OCI-LY7 (cell line): ENCODE measurements around the gene MEMO1. TPM values are rescaled to one million over a fixed set of nuclear protein-coding genes. Genes with fewer than 3 reads are reported as not detected.

Experiments used
- BruUV-seq: library from RNA; stranded (reverse); fragments of 400-500 nt; replicated peaks from 2 replicates; lab custom pipeline; 2021; lab: Mats Ljungman, UMichigan
- CTCF ChIA-PET: fragments of 300-600 bp; sonication (Branson Sonifier 250); formaldehyde crosslinking; loops from one replicate; lab custom pipeline; 2022; ENCODE audit warnings: antibody characterized with exemption; ENCODE audit not compliant: unreplicated experiment; lab: Charles Lee
- POLR2A ChIA-PET: fragments of 300-600 bp; sonication (Branson Sonifier 250); formaldehyde crosslinking; loops from one replicate; lab custom pipeline; 2022; ENCODE audit warnings: antibody characterized with exemption; lab: Charles Lee
- DNase-seq: peaks from one replicate; pipeline ENCODE4 v3.0.0-alpha.2; 2015; ENCODE audit warnings: low spot score
- H2AFZ ChIP-seq: fragments of 200-600 bp; sonication (generic), shearing (Covaris generic); 2 replicates; pipeline ENCODE4 v1.6.1; 2014; ENCODE audit warnings: mild to moderate bottlenecking, antibody characterized with exemption, low read length, moderate library complexity
- H3K27ac ChIP-seq: fragments of 200-600 bp; sonication (generic); 2 replicates; pipeline ENCODE4 v1.5.1; 2014; ENCODE audit warnings: mixed run types, low read depth, mild to moderate bottlenecking, moderate library complexity, low read length, inconsistent platforms; ENCODE audit not compliant: poor library complexity, severe bottlenecking
- H3K36me3 ChIP-seq: fragments of 200-600 bp; sonication (generic); 2 replicates; pipeline ENCODE4 v1.6.1; 2014; ENCODE audit warnings: mild to moderate bottlenecking, antibody characterized with exemption, low read length, moderate library complexity, mixed read lengths; ENCODE audit not compliant: insufficient read depth
- H3K4me1 ChIP-seq: fragments of 200-600 bp; sonication (generic); 2 replicates; pipeline ENCODE4 v1.5.1; 2014; ENCODE audit warnings: mild to moderate bottlenecking, low read length; ENCODE audit not compliant: insufficient read depth, poor library complexity, severe bottlenecking
- H3K4me2 ChIP-seq: fragments of 200-600 bp; sonication (generic); 2 replicates; pipeline ENCODE4 v1.6.1; 2014; ENCODE audit warnings: mild to moderate bottlenecking, low read length
- H3K4me3 ChIP-seq: fragments of 200-600 bp; sonication (generic); 2 replicates; pipeline ENCODE4 v1.5.1; 2014; ENCODE audit warnings: mild to moderate bottlenecking, low read depth, low read length; ENCODE audit not compliant: poor library complexity, severe bottlenecking
- H3K79me2 ChIP-seq: fragments of 200-600 bp; sonication (generic); 2 replicates; pipeline ENCODE4 v1.6.1; 2016; ENCODE audit warnings: low read depth, mild to moderate bottlenecking, low read length, moderate library complexity, mixed read lengths; ENCODE audit not compliant: insufficient read depth
- H3K9me2 ChIP-seq: fragments of 200-600 bp; sonication (generic); 2 replicates; pipeline ENCODE4 v1.6.1; 2016; ENCODE audit warnings: mild to moderate bottlenecking, low read length, mixed read lengths; ENCODE audit not compliant: insufficient read depth
- H3K9me3 ChIP-seq: fragments of 200-600 bp; sonication (generic); 2 replicates; pipeline ENCODE4 v1.6.1; 2014; ENCODE audit warnings: mild to moderate bottlenecking, mixed run types, low read length, mixed read lengths
- H4K20me1 ChIP-seq: fragments of 200-600 bp; sonication (generic); 2 replicates; pipeline ENCODE4 v1.6.1; 2014; ENCODE audit warnings: mild to moderate bottlenecking, antibody characterized with exemption, low read length, moderate library complexity, mixed read lengths; ENCODE audit not compliant: insufficient read depth
- CTCF ChIP-seq: fragments of 200-600 bp; sonication (generic); conservative IDR thresholded peaks from 2 replicates; pipeline ENCODE4 v1.5.1; 2014; ENCODE audit warnings: mild to moderate bottlenecking, antibody characterized with exemption, low read length, moderate library complexity, mixed read lengths
- EZH2phosphoT487 ChIP-seq: fragments of 200-600 bp; sonication (generic); IDR thresholded peaks from 2 replicates; pipeline ENCODE4 v1.6.1; 2018; ENCODE audit warnings: low read depth, borderline replicate concordance, mild to moderate bottlenecking, mixed run types, antibody characterized with exemption, low read length, moderate library complexity, mixed read lengths
- intact Hi-C: fragments of 100-400 bp; cut with micrococcal nuclease; formaldehyde crosslinking; loops from one replicate; pipeline ENCODE4 v1.10.0; 2022; ENCODE audit not compliant: unreplicated experiment
- total RNA-seq, 2 experiments: library from RNA; depleted of rRNA in 1 of 2; stranded (reverse); fragments of >200 nt in 1 of 2; shearing (Covaris generic) in 1 of 2; gene quantifications; 2 replicates each; pipeline ENCODE4 v1.2.3, GENCODE V29; 2014 to 2022

The MEMO1 gene
- total RNA-seq, 2 experiments from 2014 or later = 24.0 to 54.0 TPM

GRCh38 chr2:31987454-31988220, 23.2 kb downstream of the MEMO1 start:
- H3K4me3 ChIP-seq = no peak overlapping the region
- peaks cover 10% of the 10 kb centered on the region for H4K20me1 ChIP-seq
- H3K9me2 ChIP-seq = no peaks in the 10 kb centered on the region
- DNase-seq = no peak
- peaks cover 93% of the 10 kb centered on the region for H3K79me2 ChIP-seq
- ChIA-PET POLR2A (interaction anchor here (0.7 kb wide), 1 partner anchor 17 kb away, joined by 3 read pairs; no protein-coding TSS in a partner anchor), CTCF (no interaction called here)
- no peak overlapping the region for H2AFZ ChIP-seq
- no peaks in the 10 kb centered on the region for H3K9me3 ChIP-seq
- no peak overlapping the region for H3K4me2 ChIP-seq
- H3K4me1 ChIP-seq = no peaks in the 10 kb centered on the region
- no TSS peak for BruUV-seq
- no peak overlapping the region for H3K27ac ChIP-seq
- TF ChIP-seq CTCF (no peak), EZH2phosphoT487 (no peak)
- intact Hi-C loops = no loop called here
- peaks cover 11% of the 10 kb centered on the region for H3K36me3 ChIP-seq

- peaks cover 87% of the 10 kb centered on the region for H3K79me2 ChIP-seq
- intact Hi-C loops = no loop called here
- peaks cover 10% of the 10 kb centered on the region for H4K20me1 ChIP-seq
- H3K36me3 ChIP-seq = peaks cover 11% of the 10 kb centered on the region
- BruUV-seq = no TSS peak
- no peaks in the 10 kb centered on the region for H3K4me1 ChIP-seq
- no peaks in the 10 kb centered on the region for H3K9me2 ChIP-seq
- TF ChIP-seq CTCF = no peak
- no peak for TF ChIP-seq EZH2phosphoT487
- POLR2A ChIA-PET = no interaction called here
- H2AFZ ChIP-seq = no peak overlapping the region
- CTCF ChIA-PET = no interaction called here
- H3K27ac ChIP-seq = no peak overlapping the region
- DNase-seq = no peak
- no peak overlapping the region for H3K4me2 ChIP-seq
- H3K9me3 ChIP-seq = no peaks in the 10 kb centered on the region
- H3K4me3 ChIP-seq = no peak overlapping the region
Measured at GRCh38 chr2:31986906-31987305, 23.9 kb downstream of the MEMO1 start.

- no peaks in the 10 kb centered on the region for H3K9me2 ChIP-seq
- intact Hi-C loops = no loop called here
- no peak for DNase-seq
- no peak for TF ChIP-seq CTCF
- no peak for TF ChIP-seq EZH2phosphoT487
- peaks cover 13% of the 10 kb centered on the region for H3K36me3 ChIP-seq
- peaks cover 14% of the 10 kb centered on the region for H3K4me1 ChIP-seq
- ChIA-PET CTCF (no interaction called here), POLR2A (no interaction called here)
- no peak overlapping the region for H3K4me2 ChIP-seq
- peaks cover 11% of the 10 kb centered on the region; the same call in 1 of the 2 replicates for H4K20me1 ChIP-seq
- 0 out of 2 replicates have a peak, but pooled peaks cover under 1% of the 10 kb centered on the region for H3K9me3 ChIP-seq
- H2AFZ ChIP-seq = no peak overlapping the region
- no peak overlapping the region for H3K4me3 ChIP-seq
- peaks cover 87% of the 10 kb centered on the region for H3K79me2 ChIP-seq
- BruUV-seq = no TSS peak
- no peak overlapping the region for H3K27ac ChIP-seq
Measured at GRCh38 chr2:31983762-31984467, 26.9 kb downstream of the MEMO1 start.
